B cell (primary cell): Measurements from ENCODE around the gene JUP. TPM values are rescaled to one million over a fixed set of nuclear protein-coding genes. Genes with fewer than 3 reads are reported as not detected.

Experiments
- ATAC-seq: fragments of 200-7000 bp; cut with Tn5 transposase; one replicate; pipeline ENCODE4 v1.10.0; 2021; ENCODE audit warnings: low read depth, mild to moderate bottlenecking, moderate number of reproducible peaks, moderate library complexity
- CTCF ChIA-PET: fragments of 350-600 bp; sonication (Branson Sonifier 250); formaldehyde crosslinking; loops from one replicate; lab custom pipeline; 2021; ENCODE audit warnings: antibody characterized with exemption, inconsistent platforms; lab: Charles Lee
- POLR2A ChIA-PET: fragments of 350-600 bp; sonication (Branson Sonifier 250); formaldehyde crosslinking; loops from one replicate; lab custom pipeline; 2021; ENCODE audit warnings: antibody characterized with exemption; lab: Charles Lee
- DNase-seq: peaks from one replicate; pipeline ENCODE4 v3.0.0; 2013
- H2AFZ ChIP-seq: 2 replicates; pipeline ENCODE4 v1.6.1; 2012; ENCODE audit warnings: mild to moderate bottlenecking, low read depth, low read length; ENCODE audit not compliant: insufficient read depth, poor library complexity, severe bottlenecking
- H3K27ac ChIP-seq, 2 donors: 1 replicate in 1 of 2; 2 replicates in 1 of 2; pipeline ENCODE4 v1.5.1; 2012 to 2013; ENCODE audit warnings: low read length in 2 of 2, mild to moderate bottlenecking in 2 of 2, moderate library complexity in 1 of 2
- H3K27me3 ChIP-seq, 4 experiments: fragments of 200-600 bp in 1 of 4; sonication (generic) in 1 of 4; replicated peaks in 1 of 4; 1 replicate in 2 of 4; 2 replicates in 2 of 4; pipeline versions ENCODE4 v1.6.1 to v1.7.0; 2013 to 2016; ENCODE audit warnings: low read length in 3 of 4, mild to moderate bottlenecking in 2 of 4, mixed read lengths in 1 of 4, moderate library complexity in 1 of 4; ENCODE audit not compliant: insufficient read depth in 4 of 4, control insufficient read depth in 3 of 4; ENCODE audit errors: control extremely low read depth in 1 of 4
- H3K36me3 ChIP-seq, 2 experiments: replicated peaks in 1 of 2; 1 replicate in 1 of 2; 2 replicates in 1 of 2; pipeline versions ENCODE4 v1.6.1 to v1.7.1; 2013; ENCODE audit warnings: low read length in 1 of 2; ENCODE audit not compliant: insufficient read depth in 2 of 2, control insufficient read depth in 1 of 2; ENCODE audit errors: control extremely low read depth in 1 of 2, extremely low read depth in 1 of 2
- H3K4me1 ChIP-seq, 2 donors: fragments of 200-600 bp in 1 of 2; sonication (generic) in 1 of 2; 1 replicate in 1 of 2; 2 replicates in 1 of 2; pipeline versions ENCODE4 v1.5.1 to v1.6.1; 2013 to 2017; ENCODE audit warnings: low read length in 2 of 2; ENCODE audit not compliant: control insufficient read depth in 2 of 2, insufficient read depth in 2 of 2
- H3K4me2 ChIP-seq: replicated peaks from 2 replicates; pipeline ENCODE3; 2012; ENCODE audit warnings: mild to moderate bottlenecking, low read depth, low read length; ENCODE audit not compliant: poor library complexity, severe bottlenecking
- H3K4me3 ChIP-seq, 5 experiments: fragments of 200-600 bp in 1 of 5; sonication (generic) in 1 of 5; 1 replicate in 3 of 5; 2 replicates in 2 of 5; pipeline versions ENCODE4 v1.5.1 to v1.7.0; 2011 to 2016; ENCODE audit warnings: low read length in 4 of 5, mild to moderate bottlenecking in 4 of 5, low read depth in 2 of 5, control low read depth in 1 of 5, moderate library complexity in 1 of 5; ENCODE audit not compliant: insufficient read depth in 1 of 5; ENCODE audit errors: control extremely low read depth in 1 of 5, extremely low read depth in 1 of 5
- H3K79me2 ChIP-seq: fragments of 200-600 bp; sonication (generic); one replicate; pipeline ENCODE4 v1.6.0; 2016; ENCODE audit warnings: low read length; ENCODE audit not compliant: control insufficient read depth, insufficient read depth
- H3K9ac ChIP-seq: fragments of 200-600 bp; sonication (generic); 2 replicates; pipeline ENCODE4 v1.6.1; 2017; ENCODE audit warnings: mild to moderate bottlenecking, low read length, moderate library complexity
- H3K9me3 ChIP-seq, 3 donors: one replicate each; pipeline versions ENCODE4 v1.6.1 to v1.7.1; 2013; ENCODE audit warnings: low read length in 2 of 3; ENCODE audit not compliant: control insufficient read depth in 2 of 3, insufficient read depth in 1 of 3; ENCODE audit errors: control extremely low read depth in 1 of 3
- H4K20me1 ChIP-seq: 2 replicates; pipeline ENCODE4 v1.6.0; 2012; ENCODE audit warnings: mild to moderate bottlenecking, low read length; ENCODE audit not compliant: insufficient read depth, control insufficient read depth, poor library complexity, severe bottlenecking
- H3K27ac Mint-ChIP-seq: one replicate; pipeline ENCODE4 v1.8.0; 2021; ENCODE audit warnings: mixed read lengths
- H3K27me3 Mint-ChIP-seq: one replicate; pipeline ENCODE4 v1.8.0; 2021; ENCODE audit warnings: mixed read lengths
- H3K4me1 Mint-ChIP-seq: one replicate; pipeline ENCODE4 v1.8.0; 2021; ENCODE audit warnings: mixed read lengths
- H3K4me3 Mint-ChIP-seq: one replicate; pipeline ENCODE4 v1.8.0; 2021; ENCODE audit warnings: mixed read lengths
- H3K9me3 Mint-ChIP-seq: one replicate; pipeline ENCODE4 v1.8.0; 2022; ENCODE audit warnings: mixed read lengths; ENCODE audit not compliant: insufficient read depth
- CTCF ChIP-seq: fragments of 200-600 bp; IDR thresholded peaks from one replicate; pipeline ENCODE4 v1.8.0; 2022; ENCODE audit warnings: antibody characterized with exemption, mild to moderate bottlenecking
- EZH2 ChIP-seq: IDR thresholded peaks from 2 replicates; pipeline ENCODE4 v1.6.1; 2012; ENCODE audit warnings: borderline replicate concordance, low read depth, mild to moderate bottlenecking, moderate library complexity, low read length; ENCODE audit not compliant: insufficient read depth, poor library complexity, severe bottlenecking
- WGBS: methylation state at CpG from one replicate; pipeline ENCODE4 v1.1.5; 2013; ENCODE audit warnings: missing lambda C conversion rate; ENCODE audit not compliant: insufficient coverage; 5-methylcytosine and 5-hydroxymethylcytosine counted together
- intact Hi-C: fragments of 100-400 bp; cut with micrococcal nuclease; formaldehyde crosslinking; loops from one replicate; pipeline ENCODE4 v1.10.0; 2022
- polyA plus RNA-seq: library from polyadenylated mRNA; depleted of rRNA; stranded (reverse); fragments of >200 nt; gene quantifications from 2 replicates; pipeline ENCODE4 v1.2.3, GENCODE V29; 2012
- total RNA-seq, 2 donors: library from RNA; stranded (reverse); fragments of 120-200 nt in 1 of 2; gene quantifications; 1 replicate in 1 of 2; 2 replicates in 1 of 2; pipeline versions ENCODE4 v1.2.3 to v1.2.4, GENCODE V29; 2013 to 2022

JUP gene
- total and polyA plus RNA-seq, 2 donors (not counting 1 experiment from before 2014, with no cell fraction given) = 62.9 to 63.3 TPM

DNA sequence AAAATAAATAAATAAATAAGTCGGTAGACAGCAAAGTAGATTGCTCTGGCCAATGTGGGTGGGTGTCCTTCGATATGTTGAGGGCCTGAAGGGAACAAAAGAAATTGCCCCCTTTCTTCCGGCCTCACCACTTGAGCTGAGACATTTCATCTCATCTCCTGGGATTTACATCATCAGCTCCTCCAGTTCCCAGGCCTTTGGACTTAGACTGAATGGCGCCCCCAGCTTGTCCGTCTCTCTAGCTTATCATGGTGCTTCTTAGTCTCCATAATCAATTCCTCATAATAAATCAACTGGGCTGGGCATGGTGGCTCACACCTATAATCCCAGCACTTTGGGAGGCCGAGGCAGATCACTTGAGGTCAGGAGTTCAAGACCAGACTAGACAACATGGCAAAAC is 38.2 kb downstream of the JUP start:
- Mint-ChIP-seq H3K4me3 (no peak overlapping the region), H3K9me3 (no peaks in the 10 kb centered on the region), H3K4me1 (no peaks in the 10 kb centered on the region), H3K27me3 (peaks cover 5% of the 10 kb centered on the region), H3K27ac (no peak overlapping the region)
- H3K27ac ChIP-seq = no peak overlapping the region
- POLR2A ChIA-PET = no interaction called here
- DNase-seq (no peak), ATAC-seq (no peak)
- no peaks in the 10 kb centered on the region for H3K79me2 ChIP-seq
- intact Hi-C loops = no loop called here
- no peak overlapping the region for H3K4me2 ChIP-seq
- CTCF ChIA-PET = interaction anchor here (0.6 to 0.9 kb wide), 2 partner anchors 51 to 1346 kb away, joined by 3 read pairs; no protein-coding TSS in a partner anchor
- H3K4me1 ChIP-seq = no peaks in the 10 kb centered on the region
- WGBS = 91% methylated on average over 4 of the region's 6 CpGs
- peaks cover 0 to 4% (median 0%) of the 10 kb centered on the region in 4 experiments for H3K27me3 ChIP-seq
- no peak overlapping the region for H3K4me3 ChIP-seq
- H3K9me3 ChIP-seq = no peaks in the 10 kb centered on the region
- H2AFZ ChIP-seq = no peak overlapping the region
- TF ChIP-seq EZH2 = no peak
- no peak for TF ChIP-seq CTCF
- no peaks in the 10 kb centered on the region for H4K20me1 ChIP-seq
- H3K9ac ChIP-seq = no peak overlapping the region
- H3K36me3 ChIP-seq = no peaks in the 10 kb centered on the region

DNA sequence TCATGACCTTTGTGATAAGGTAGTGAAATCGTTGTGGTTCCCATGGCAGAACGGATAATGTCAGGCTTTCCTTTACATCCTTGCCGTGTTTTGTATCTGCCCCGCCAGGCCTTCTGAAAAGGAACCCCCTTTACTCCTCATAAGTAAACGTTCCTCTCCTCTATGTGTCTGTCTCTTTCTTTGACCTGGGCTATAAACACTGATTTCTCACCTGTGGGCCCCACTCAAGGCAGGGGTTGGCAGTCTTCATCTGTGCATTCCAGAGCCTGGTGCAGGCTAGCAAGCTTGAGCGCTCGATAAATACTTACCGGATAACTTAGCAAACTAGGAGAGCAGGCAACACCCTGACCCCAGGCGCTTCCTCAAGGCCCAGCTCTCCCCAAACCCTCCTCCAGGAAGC is 44.8 kb downstream of the JUP start:
- no peak for ATAC-seq
- intact Hi-C loops = no loop called here
- Histone ChIP-seq H3K27me3 (peaks cover 0 to 14% (median 7%) of the 10 kb centered on the region in 4 experiments), H3K9ac (no peak overlapping the region), H3K4me3 (no peak overlapping the region), H2AFZ (no peak overlapping the region), H3K36me3 (no peaks in the 10 kb centered on the region), H3K79me2 (no peaks in the 10 kb centered on the region), H3K4me1 (peaks cover 7 to 8% of the 10 kb centered on the region in 2 donors), H3K9me3 (no peaks in the 10 kb centered on the region), H3K27ac (no peak overlapping the region), H3K4me2 (no peak overlapping the region), H4K20me1 (no peaks in the 10 kb centered on the region)
- Mint-ChIP-seq H3K4me3 (no peak overlapping the region), H3K27ac (no peak overlapping the region), H3K4me1 (no peaks in the 10 kb centered on the region), H3K9me3 (no peaks in the 10 kb centered on the region), H3K27me3 (peaks cover 16% of the 10 kb centered on the region)
- TF ChIP-seq CTCF (no peak), EZH2 (no peak)
- 92% methylated on average over 8 of the region's 9 CpGs for WGBS
- ChIA-PET CTCF (interaction anchor here (5.2 kb wide), 1 partner anchor 59 kb away, joined by 30 read pairs; no protein-coding TSS in a partner anchor), POLR2A (interaction anchor here (0.7 to 0.9 kb wide), 2 partner anchors 44 to 47 kb away, joined by 3 read pairs; partner anchors contain the start of gene JUP)
- DNase-seq = no peak
